Neural progenitor cell (in vitro differentiated cells): ENCODE results near the gene IGDCC3. TPM values are rescaled to one million over a fixed set of nuclear protein-coding genes. Genes with fewer than 3 reads are reported as not detected.

Source experiments
- DNase-seq: peaks from one replicate; pipeline ENCODE4 v3.0.0-alpha.2; 2016; ENCODE audit warnings: low spot score
- H2AFZ ChIP-seq: fragments of 200-600 bp; sonication (generic); replicated peaks from 2 replicates; pipeline ENCODE4 v1.6.1; 2016; ENCODE audit warnings: antibody characterized with exemption
- H3F3A ChIP-seq: fragments of 200-600 bp; sonication (generic); 2 replicates; pipeline ENCODE4 v1.6.1; 2016; ENCODE audit warnings: antibody characterized with exemption, low read depth
- H3K27ac ChIP-seq: fragments of 200-600 bp; sonication (generic); 2 replicates; pipeline ENCODE4 v1.5.1; 2016; ENCODE audit warnings: mild to moderate bottlenecking
- H3K27me3 ChIP-seq: fragments of 200-600 bp; sonication (generic); 2 replicates; pipeline ENCODE4 v1.6.1; 2016; ENCODE audit warnings: mild to moderate bottlenecking, moderate library complexity
- H3K36me3 ChIP-seq: fragments of 200-600 bp; sonication (generic); 2 replicates; pipeline ENCODE4 v1.5.1; 2016
- H3K4me1 ChIP-seq: fragments of 200-600 bp; sonication (generic); 2 replicates; pipeline ENCODE4 v1.6.1; 2016; ENCODE audit warnings: mixed run types
- H3K4me2 ChIP-seq: fragments of 200-600 bp; sonication (generic); 2 replicates; pipeline ENCODE4 v1.6.1; 2016
- H3K4me3 ChIP-seq: fragments of 200-600 bp; sonication (generic); 2 replicates; pipeline ENCODE4 v1.5.1; 2016
- H3K79me2 ChIP-seq: fragments of 200-600 bp; sonication (generic); 2 replicates; pipeline ENCODE4 v1.6.1; 2016; ENCODE audit warnings: low read depth
- H3K9ac ChIP-seq: fragments of 200-600 bp; sonication (generic); 2 replicates; pipeline ENCODE4 v1.6.1; 2016
- H3K9me3 ChIP-seq: fragments of 200-600 bp; sonication (generic); 2 replicates; pipeline ENCODE4 v1.5.1; 2016; ENCODE audit warnings: low read depth
- H4K20me1 ChIP-seq: fragments of 200-600 bp; sonication (generic); 2 replicates; pipeline ENCODE4 v1.6.1; 2016; ENCODE audit warnings: low read depth
- H3K27ac Mint-ChIP-seq: 3 replicates; pipeline ENCODE4 v1.8.0; 2021; ENCODE audit warnings: mixed read lengths
- H3K27me3 Mint-ChIP-seq: 2 replicates; pipeline ENCODE4 v1.8.0; 2022; ENCODE audit warnings: low read depth, mild to moderate bottlenecking, inconsistent platforms, moderate library complexity, mixed read lengths; ENCODE audit not compliant: insufficient read depth
- H3K36me3 Mint-ChIP-seq: 3 replicates; pipeline ENCODE4 v1.8.0; 2021; ENCODE audit warnings: mixed read lengths
- H3K4me1 Mint-ChIP-seq: 3 replicates; pipeline ENCODE4 v1.8.0; 2021; ENCODE audit warnings: mixed read lengths
- H3K4me3 Mint-ChIP-seq: 3 replicates; pipeline ENCODE4 v1.8.0; 2021; ENCODE audit warnings: mild to moderate bottlenecking, moderate library complexity, mixed read lengths
- H3K9me3 Mint-ChIP-seq: 3 replicates; pipeline ENCODE4 v1.8.0; 2020; ENCODE audit warnings: mixed read lengths
- EZH2 ChIP-seq: fragments of 200-600 bp; sonication (generic); IDR thresholded peaks from 2 replicates; pipeline ENCODE4 v1.6.1; 2017; ENCODE audit warnings: antibody characterized with exemption, mild to moderate bottlenecking, moderate library complexity
- EZH2phosphoT487 ChIP-seq: fragments of 200-600 bp; sonication (generic); IDR thresholded peaks from 2 replicates; pipeline ENCODE4 v1.6.1; 2017; ENCODE audit warnings: antibody characterized with exemption
- total RNA-seq: library from RNA; depleted of rRNA; stranded (reverse); fragments of >200 nt; gene quantifications from 2 replicates; pipeline ENCODE4 v1.2.3, GENCODE V29; 2015; ENCODE audit warnings: low replicate concordance
- TF ChIP-seq, protein P1 (sequence below): fragments of 200-600 bp; sonication (generic); IDR thresholded peaks from 2 replicates; pipeline ENCODE4 v1.5.1; 2017; ENCODE audit warnings: antibody characterized with exemption, mild to moderate bottlenecking

IGDCC3 gene
- total RNA-seq, 1 donor from 2014 or later: 15.8 TPM

DNA sequence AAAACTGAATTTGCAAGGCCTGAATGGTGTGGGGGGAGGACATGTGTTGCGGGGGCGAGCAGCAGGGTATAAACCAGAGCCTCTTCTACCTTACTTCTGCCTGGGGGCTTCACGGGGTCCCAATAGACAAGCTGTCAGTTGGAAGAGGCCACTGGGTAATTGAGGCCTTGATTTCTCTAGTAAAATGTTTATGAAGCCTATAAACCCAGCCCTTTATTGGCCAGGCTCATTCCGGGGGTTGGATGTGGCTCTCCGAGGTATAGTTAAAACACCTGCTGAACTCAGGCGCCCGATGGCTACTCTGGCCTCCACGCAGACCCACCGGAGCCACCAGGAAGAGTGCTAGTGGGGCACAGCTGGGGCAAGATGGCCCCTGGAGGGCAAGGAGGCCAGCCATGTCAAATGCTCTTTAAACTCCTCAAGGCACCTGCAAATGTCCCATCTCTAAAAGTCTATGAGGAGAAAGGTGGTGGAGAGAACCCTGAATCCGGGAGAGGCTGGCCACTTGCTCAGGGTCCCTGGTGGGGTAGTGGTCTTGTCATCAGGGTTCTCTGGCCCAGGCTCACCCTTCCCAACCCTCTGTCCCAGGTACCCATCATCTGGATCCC is 34.3 kb downstream of the IGDCC3 start:
- Mint-ChIP-seq H3K36me3 (peaks cover 17% of the 10 kb centered on the region), H3K9me3 (no peaks in the 10 kb centered on the region), H3K27me3 (peaks cover 7% of the 10 kb centered on the region), H3K27ac (peak overlapping the region; percentile 47), H3K4me1 (peaks cover 58% of the 10 kb centered on the region), H3K4me3 (no peak overlapping the region)
- Histone ChIP-seq H3K4me3 (no peak overlapping the region), H3K36me3 (no peaks in the 10 kb centered on the region), H3K4me1 (peaks cover 12% of the 10 kb centered on the region), H4K20me1 (peaks cover 3% of the 10 kb centered on the region), H3K27ac (no peak overlapping the region), H3K4me2 (no peak overlapping the region), H3K27me3 (no peaks in the 10 kb centered on the region), H3K9ac (no peak overlapping the region), H3K9me3 (no peaks in the 10 kb centered on the region), H2AFZ (no peak overlapping the region), H3K79me2 (no peaks in the 10 kb centered on the region), H3F3A (peaks cover 5% of the 10 kb centered on the region)
- no peak for DNase-seq
- TF ChIP-seq EZH2phosphoT487 (no peak), EZH2 (no peak)
- TF ChIP-seq, protein P1, sequence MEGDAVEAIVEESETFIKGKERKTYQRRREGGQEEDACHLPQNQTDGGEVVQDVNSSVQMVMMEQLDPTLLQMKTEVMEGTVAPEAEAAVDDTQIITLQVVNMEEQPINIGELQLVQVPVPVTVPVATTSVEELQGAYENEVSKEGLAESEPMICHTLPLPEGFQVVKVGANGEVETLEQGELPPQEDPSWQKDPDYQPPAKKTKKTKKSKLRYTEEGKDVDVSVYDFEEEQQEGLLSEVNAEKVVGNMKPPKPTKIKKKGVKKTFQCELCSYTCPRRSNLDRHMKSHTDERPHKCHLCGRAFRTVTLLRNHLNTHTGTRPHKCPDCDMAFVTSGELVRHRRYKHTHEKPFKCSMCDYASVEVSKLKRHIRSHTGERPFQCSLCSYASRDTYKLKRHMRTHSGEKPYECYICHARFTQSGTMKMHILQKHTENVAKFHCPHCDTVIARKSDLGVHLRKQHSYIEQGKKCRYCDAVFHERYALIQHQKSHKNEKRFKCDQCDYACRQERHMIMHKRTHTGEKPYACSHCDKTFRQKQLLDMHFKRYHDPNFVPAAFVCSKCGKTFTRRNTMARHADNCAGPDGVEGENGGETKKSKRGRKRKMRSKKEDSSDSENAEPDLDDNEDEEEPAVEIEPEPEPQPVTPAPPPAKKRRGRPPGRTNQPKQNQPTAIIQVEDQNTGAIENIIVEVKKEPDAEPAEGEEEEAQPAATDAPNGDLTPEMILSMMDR: no peak

DNA sequence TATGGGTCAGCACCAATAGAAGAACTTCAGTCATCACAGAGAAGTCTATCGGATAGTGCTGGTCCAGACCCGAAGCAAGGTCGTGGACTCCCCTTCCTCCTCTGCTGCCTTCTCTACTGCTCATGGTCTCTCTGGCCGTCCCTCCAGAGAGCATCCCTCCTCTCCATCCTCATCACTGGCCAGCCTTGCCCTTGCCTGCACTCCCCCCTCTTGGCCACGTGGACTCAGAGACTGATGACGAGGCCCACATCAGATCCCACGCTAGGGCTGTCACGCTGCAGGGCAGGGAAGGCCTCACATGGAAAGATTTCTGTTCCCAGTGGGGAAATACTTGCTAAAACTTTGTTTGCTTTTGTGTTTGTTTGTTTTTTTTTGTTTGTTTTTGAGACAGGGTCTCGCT is 35.3 kb downstream of the IGDCC3 start:
- H3K4me1 ChIP-seq: peaks cover 22% of the 10 kb centered on the region
- H3K9me3 ChIP-seq: no peaks in the 10 kb centered on the region
- no peaks in the 10 kb centered on the region for H3K79me2 ChIP-seq
- H3K4me3 ChIP-seq: no peak overlapping the region
- H3K27me3 ChIP-seq: no peaks in the 10 kb centered on the region
- H4K20me1 ChIP-seq: peaks cover 10% of the 10 kb centered on the region
- H3K27ac ChIP-seq: no peak overlapping the region
- H3K27me3 Mint-ChIP-seq: peaks cover 5% of the 10 kb centered on the region
- peaks cover 67% of the 10 kb centered on the region for H3K4me1 Mint-ChIP-seq
- no peaks in the 10 kb centered on the region for H3K36me3 ChIP-seq
- H3K4me2 ChIP-seq: no peak overlapping the region
- peak overlapping the region; percentile 59 for H3K27ac Mint-ChIP-seq
- DNase-seq: no peak
- no peak overlapping the region for H2AFZ ChIP-seq
- TF ChIP-seq, protein P1: no peak
- TF ChIP-seq EZH2 (no peak), EZH2phosphoT487 (no peak)
- H3K9me3 Mint-ChIP-seq: no peaks in the 10 kb centered on the region
- H3F3A ChIP-seq: peaks cover 14% of the 10 kb centered on the region
- H3K36me3 Mint-ChIP-seq: peaks cover 14% of the 10 kb centered on the region
- H3K9ac ChIP-seq: no peak overlapping the region
- no peak overlapping the region for H3K4me3 Mint-ChIP-seq

DNA sequence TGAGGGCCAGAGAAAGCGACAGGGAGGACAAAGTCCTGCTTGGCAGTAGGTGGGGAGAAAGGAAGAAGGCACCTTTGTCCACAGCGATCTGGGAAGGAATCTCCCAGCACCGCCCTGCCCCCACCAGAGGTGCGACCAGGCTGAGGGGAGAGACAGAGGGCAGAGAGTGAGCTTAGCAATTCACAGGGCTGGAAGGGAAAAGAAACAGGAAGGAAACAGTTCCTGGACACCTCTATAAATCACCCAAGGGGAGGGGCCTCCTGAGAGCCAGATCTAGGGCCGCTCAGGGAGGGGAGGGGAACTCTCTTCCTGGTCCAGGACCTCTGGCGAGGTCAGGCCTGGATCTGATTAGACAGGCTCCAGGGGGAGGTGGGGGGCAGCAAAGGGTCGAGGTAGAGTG is 37.9 kb downstream of the IGDCC3 start:
- TF ChIP-seq, protein P1: no peak
- TF ChIP-seq EZH2phosphoT487: no peak
- TF ChIP-seq EZH2: no peak
- Histone ChIP-seq H3K9ac (no peak overlapping the region), H2AFZ (no peak overlapping the region), H3K4me1 (peaks cover 46% of the 10 kb centered on the region), H3K79me2 (no peaks in the 10 kb centered on the region), H3K27me3 (no peaks in the 10 kb centered on the region), H3K9me3 (no peaks in the 10 kb centered on the region), H3K36me3 (no peaks in the 10 kb centered on the region), H3K4me2 (peak overlapping the region; percentile 9), H3K27ac (no peak overlapping the region), H3K4me3 (no peak overlapping the region), H3F3A (peaks cover 23% of the 10 kb centered on the region), H4K20me1 (peaks cover 12% of the 10 kb centered on the region)
- H3K36me3 Mint-ChIP-seq: peaks cover 5% of the 10 kb centered on the region
- peaks cover 7% of the 10 kb centered on the region for H3K27me3 Mint-ChIP-seq
- no peaks in the 10 kb centered on the region for H3K9me3 Mint-ChIP-seq
- peak overlapping the region; percentile 23 for H3K27ac Mint-ChIP-seq
- no peak overlapping the region for H3K4me3 Mint-ChIP-seq
- peaks cover 71% of the 10 kb centered on the region for H3K4me1 Mint-ChIP-seq
- no peak for DNase-seq
